GM04503 (cell line): ENCODE data around the gene PRSS8.
A peak's percentile ranks its signal among the peaks of the same experiment; 100 is the strongest.

Experiments used
- DNase-seq: peaks from one replicate; pipeline ENCODE4 v3.0.0-alpha.2; 2012; ENCODE audit warnings: low read depth

Gene PRSS8

GRCh38 chr16:31128711-31129567 is 6.6 kb downstream of the PRSS8 start:
- DNase-seq, result no peak

DNA sequence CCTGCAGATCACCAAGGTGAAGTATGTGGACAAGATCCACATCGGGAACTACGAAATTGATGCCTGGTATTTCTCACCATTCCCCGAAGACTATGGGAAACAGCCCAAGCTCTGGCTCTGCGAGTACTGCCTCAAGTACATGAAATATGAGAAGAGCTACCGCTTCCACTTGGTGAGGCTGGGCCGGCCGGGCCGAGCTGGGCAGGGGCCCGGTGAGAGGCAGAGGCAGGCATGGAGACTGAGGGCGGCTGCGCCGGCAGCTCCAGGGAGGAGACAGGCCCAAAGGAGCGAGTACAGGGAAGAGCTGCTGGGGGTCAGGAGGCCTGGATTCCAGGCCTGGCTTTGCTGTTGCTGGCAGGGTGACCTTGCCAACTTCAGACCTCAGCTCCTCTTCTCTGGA is 8.3 kb downstream of the PRSS8 start:
- DNase-seq, result no peak

- DNase-seq, result no peak
Observed at GRCh38 chr16:31125844-31126243, 9.7 kb downstream of the PRSS8 start.

GRCh38 chr16:31120129-31120528 is 15.4 kb downstream of the PRSS8 start:
- DNase-seq, result no peak

- DNase-seq, result peak; percentile 76
Observed at GRCh38 chr16:31118223-31119155, 17.0 kb downstream of the PRSS8 start.

DNA sequence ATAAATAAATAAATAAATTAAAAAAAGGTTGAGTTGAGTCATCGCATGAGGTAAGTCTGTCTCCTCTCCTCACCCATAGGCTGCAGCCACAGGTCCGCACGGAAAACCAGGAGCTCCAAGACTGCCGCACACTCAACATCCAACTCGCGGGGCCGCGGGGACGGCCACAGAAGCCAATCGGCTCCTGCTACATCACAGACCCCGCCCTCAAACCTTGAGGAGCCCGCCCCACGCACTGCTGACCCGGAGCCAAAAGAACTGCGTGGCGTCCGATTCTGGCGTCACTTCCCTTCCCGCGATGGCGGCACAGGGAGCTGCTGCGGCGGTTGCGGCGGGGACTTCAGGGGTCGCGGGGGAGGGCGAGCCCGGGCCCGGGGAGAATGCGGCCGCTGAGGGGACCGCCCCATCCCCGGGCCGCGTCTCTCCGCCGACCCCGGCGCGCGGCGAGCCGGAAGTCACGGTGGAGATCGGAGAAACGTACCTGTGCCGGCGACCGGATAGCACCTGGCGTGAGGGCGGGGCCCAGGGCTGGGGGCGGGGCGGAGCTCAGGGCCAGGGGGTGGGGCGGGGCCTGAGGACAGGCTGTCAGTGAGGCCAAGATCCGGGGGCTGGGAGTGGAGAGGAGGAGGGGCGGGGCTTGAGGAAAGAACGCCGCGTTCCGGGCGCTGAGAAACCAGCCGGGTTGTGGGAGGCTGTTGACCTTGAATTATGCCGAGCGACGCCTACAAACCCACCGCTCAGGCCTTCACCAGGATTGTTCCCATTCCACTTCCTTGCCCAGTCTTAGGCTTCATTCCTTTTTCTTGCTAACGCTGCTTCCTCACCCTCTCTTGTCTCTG is 17.9 kb downstream of the PRSS8 start, which contains the start of gene KAT8:
TSS of gene KAT8 (plus strand) at position 281 of the 839 bp plus-strand sequence. CDS start at position 299, 18 bp downstream.
- peak; percentile 82 for DNase-seq

- DNase-seq, result no peak
Observed at GRCh38 chr16:31114468-31114867, 21.1 kb downstream of the PRSS8 start.

DNA sequence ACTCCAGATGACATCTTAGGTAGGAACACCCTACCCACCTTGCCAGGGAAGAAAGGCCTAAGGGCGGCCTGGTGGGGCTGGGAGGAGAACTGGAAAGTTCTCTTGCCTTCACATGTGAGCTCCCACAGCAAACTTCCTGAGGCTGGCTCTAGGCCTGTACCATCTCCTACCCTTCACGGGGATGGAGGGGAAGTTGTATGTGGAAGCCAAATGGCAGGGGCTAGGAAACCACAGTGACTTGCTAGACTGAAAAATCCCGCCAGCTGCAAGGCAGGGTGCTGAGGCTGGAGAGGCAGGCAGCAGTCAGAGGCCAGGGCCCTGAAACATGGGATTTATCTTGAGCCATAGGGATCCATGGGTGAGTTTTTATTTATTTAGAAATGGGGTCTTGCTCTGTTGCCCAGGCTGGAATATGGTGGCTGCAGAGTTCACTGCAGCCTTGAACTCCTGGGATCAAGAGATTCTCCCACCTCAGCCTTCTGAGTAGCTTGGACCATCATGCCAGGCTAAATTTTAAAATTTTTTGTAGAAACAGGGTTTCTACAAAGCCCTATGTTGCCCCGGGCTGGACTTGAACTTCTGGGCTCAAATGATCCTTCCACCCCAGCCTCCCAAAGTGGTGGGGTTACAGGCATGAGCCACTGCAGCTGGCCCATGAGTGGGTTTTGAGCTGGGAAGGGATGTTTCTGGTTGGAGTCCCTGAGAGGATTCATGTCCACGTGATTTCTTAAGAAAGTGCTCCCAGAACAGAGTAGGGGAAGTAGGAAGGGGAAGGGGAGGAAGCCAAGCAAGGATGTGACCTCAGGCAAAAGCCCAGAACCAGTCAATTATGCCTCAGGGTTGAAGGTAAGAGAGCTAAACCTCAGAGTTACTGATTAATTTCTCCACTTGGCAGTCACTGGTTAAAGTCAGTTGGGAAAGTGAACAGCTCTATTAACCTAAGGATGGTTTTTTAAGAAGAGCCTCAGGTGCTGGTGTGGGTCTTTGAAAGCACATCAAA is 22.1 kb downstream of the PRSS8 start:
- DNase-seq, result no peak

- no peak for DNase-seq
Observed at GRCh38 chr16:31112711-31113110, 22.8 kb downstream of the PRSS8 start.

DNA sequence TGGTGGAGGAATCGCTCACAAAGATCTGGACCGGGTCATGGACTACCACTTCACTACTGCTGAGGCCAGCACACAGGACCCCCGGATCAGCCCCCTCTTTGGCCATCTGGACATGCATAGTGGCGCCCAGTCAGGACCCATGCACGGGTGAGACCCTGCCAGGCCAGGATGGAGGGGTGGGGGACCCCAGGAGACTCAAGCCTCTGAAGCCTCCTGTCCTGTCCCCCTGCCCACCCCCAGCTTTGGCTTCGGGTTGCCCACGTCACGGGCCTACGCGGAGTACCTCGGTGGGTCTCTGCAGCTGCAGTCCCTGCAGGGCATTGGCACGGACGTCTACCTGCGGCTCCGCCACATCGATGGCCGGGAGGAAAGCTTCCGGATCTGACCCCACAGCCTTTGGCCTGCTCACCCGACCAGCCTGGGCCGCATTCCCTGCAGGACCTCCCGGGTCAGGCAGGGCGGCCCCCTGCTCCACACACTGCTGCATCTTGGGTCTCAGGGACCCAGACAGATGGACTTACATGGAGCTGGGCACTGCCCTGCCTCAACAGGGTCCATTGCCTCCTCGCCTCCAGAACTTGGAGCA is 23.6 kb downstream of the PRSS8 start:
- no peak for DNase-seq

DNA sequence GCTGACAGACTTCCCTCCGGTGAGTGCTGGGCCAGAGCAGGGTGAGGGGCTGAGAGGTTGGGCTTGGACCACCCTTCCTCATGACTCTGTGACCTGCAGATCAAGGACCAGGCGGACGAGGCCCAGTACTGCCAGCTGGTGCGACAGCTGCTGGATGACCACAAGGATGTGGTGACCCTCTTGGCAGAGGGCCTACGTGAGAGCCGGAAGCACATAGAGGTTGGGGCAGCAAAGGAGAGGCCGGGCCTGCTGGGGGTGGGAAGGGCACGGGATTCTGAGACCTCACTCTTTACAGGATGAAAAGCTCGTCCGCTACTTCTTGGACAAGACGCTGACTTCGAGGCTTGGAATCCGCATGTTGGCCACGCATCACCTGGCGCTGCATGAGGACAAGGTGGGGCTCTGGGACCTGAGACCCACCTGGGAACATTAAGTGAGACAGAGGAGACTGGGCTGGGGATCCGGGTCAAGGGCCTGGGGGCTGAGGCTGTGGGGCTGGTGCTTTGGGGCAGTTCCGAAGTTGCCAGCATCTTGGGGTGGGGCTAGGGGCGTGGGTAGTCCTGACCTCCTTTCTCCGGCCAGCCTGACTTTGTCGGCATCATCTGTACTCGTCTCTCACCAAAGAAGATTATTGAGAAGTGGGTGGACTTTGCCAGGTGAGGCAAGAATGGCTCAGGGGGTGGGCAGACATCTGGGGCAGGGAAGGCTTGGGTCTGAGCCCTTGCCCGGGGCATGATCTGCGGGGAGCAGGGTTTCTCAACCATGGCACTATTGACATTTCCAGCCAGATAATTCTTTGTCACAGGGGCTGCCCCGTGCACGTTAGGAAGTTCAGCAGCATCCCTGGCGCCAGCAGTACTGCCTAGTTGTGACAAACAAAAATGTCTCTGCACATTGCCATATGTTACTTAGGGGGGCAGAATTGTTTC is 25.2 kb downstream of the PRSS8 start:
- DNase-seq, result no peak

- no peak for DNase-seq
Observed at GRCh38 chr16:31109622-31110021, 25.9 kb downstream of the PRSS8 start.

GRCh38 chr16:31108794-31109558 is 26.6 kb downstream of the PRSS8 start:
- no peak for DNase-seq

DNA sequence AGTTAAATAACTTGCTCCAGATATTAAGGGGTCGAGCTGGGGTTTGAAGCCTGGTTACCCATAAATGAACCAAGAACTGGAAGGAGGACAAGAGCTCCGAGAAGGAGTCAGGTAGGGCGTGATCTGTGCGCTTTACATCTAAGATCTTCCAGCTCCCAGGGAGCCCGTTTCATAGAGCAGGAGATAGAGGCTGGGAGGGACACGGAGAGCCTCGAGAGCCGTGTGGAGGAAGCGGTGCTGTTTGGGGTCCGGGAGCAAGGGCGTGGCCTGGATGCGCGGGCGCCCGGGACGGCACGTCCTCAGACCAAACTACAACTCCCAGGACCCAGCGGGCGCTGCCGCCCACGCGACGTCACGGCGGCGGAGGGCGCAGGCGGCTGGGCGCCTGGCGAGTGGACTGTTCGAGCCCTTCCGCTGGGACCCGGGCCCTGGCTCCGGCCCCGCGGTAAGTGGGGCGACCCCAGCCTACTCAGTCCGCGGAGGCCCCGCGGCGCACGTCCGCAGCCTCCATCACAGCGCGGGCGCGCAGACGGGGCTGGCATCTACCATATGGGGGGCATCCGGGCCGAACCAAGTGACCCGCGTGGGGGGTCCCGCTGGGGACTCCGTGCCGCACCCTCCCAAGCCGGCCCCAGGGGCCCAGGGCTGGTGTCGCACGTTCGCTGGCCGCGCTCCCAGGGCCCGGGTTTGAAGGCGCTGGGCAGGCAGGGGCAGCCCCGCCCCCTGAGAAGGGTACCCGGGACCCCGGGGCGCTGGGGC is 27.3 kb downstream of the PRSS8 start, which contains the start of gene BCKDK:
TSS of gene BCKDK (plus strand) at position 352 of the 759 bp plus-strand sequence. CDS start 838 bp downstream, outside the sequence.
- DNase-seq, result no peak

- DNase-seq, result no peak
Observed at GRCh38 chr16:31107465-31107867, 28.1 kb downstream of the PRSS8 start.

- no peak for DNase-seq
Observed at GRCh38 chr16:31106509-31107464, 28.7 kb downstream of the PRSS8 start.
